Measurements from ENCODE around the gene AP3D1. TPM values are rescaled to one million over a fixed set of nuclear protein-coding genes. Genes with fewer than 3 reads are reported as not detected.

Gene AP3D1
- total and polyA plus RNA-seq, 2 donors (not counting 3 experiments of a cell fraction or from before 2014, with no cell fraction given), result 130 to 137 TPM

DNA sequence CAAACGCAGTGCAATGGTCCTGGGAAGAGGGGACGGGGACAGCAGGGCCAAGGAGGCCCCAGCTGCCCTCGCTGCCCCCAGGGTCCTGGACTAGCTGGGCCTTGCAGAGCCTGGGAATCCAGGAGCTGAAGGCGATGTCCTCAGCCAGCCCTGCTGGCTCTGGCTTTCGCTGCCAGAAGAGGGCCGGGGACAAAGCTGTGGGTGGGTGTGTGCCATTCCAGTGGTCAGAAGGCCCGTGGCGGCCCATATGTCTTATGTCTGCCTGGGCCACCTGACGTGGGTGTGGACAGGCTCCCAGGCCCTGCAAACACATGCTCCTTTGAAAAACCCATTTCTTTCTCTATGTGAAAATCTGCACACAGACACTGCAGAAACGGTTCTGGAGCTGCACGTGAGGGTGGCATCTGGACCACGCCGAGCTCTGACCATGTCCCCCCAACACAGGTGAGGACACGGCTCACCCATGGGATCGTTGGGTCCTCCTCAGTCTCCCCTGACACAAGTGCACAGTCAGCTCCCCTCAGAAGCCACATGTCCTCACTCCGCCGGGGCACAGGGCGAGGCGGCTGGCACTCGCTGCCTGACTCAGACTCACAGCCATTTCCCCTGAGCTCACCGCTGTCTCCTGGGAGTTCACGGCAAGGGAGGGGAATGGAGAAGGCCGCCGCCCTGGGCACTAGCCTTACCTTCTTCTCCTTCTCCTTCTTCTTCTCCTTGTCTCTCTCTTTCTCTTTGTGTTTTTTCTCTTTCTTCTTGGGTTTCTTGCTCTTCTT, 37.7 kb downstream of the AP3D1 start:
- CTCF ChIA-PET, result interaction anchor here (0.8 kb wide), 1 partner anchor 10 kb away, joined by 3 read pairs; no protein-coding TSS in a partner anchor
- no peak overlapping the region for H3K27ac ChIP-seq (ENCODE audit: insufficient read depth, low read depth, low read length)

More for the DNA sequence above, 37.7 kb downstream of the AP3D1 start:
- TF ChIP-seq FOS (IDR thresholded peaks at IDR 0.05; ENCODE audit: borderline replicate concordance, insufficient read depth, low read length), result no peak
- no peak for TF ChIP-seq CTCF (IDR thresholded peaks at IDR 0.05; ENCODE audit: extremely low read depth in 1 of 2, insufficient read depth in 1 of 2, low read depth in 1 of 2, low read length in 2 of 2)
- TF ChIP-seq EZH2 (IDR thresholded peaks at IDR 0.05; ENCODE audit: borderline replicate concordance, low read depth, low read length, severe bottlenecking), result no peak
- TF ChIP-seq, protein P1, sequence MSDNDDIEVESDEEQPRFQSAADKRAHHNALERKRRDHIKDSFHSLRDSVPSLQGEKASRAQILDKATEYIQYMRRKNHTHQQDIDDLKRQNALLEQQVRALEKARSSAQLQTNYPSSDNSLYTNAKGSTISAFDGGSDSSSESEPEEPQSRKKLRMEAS (IDR thresholded peaks at IDR 0.05; ENCODE audit: insufficient read depth, insufficient read length), result no peak
- TF ChIP-seq JUN (IDR thresholded peaks at IDR 0.05; ENCODE audit: borderline replicate concordance, insufficient read depth, insufficient read length, low read depth), result no peak
- TF ChIP-seq GATA2 (IDR thresholded peaks at IDR 0.05; ENCODE audit: insufficient read depth, insufficient read length, low read depth, low read length), result no peak
- no peak for TF ChIP-seq MYC (IDR thresholded peaks at IDR 0.05; ENCODE audit: low read depth, low read length)
- TF ChIP-seq POLR2A (IDR thresholded peaks at IDR 0.05; ENCODE audit: low read depth, low read length), result no peak
- no peak for TF ChIP-seq POLR2AphosphoS5 (IDR thresholded peaks at IDR 0.05; ENCODE audit: insufficient read depth, low read depth, low read length)
- no peak overlapping the region for H3K4me3 ChIP-seq (replicated peaks in 1 of 3; ENCODE audit: insufficient read depth in 1 of 3, low read depth in 1 of 3, low read length in 3 of 3)
- intact Hi-C loops (cut with micrococcal nuclease), result no loop called here
- DNase-seq (ENCODE audit: low read depth, low spot score), result no peak
- no peaks in the 10 kb centered on the region for H3K4me1 ChIP-seq (ENCODE audit: control insufficient read depth, extremely low read depth, insufficient read depth, low read length)
- H2AFZ ChIP-seq (ENCODE audit: low read depth, low read length), result no peak overlapping the region
- POLR2A ChIA-PET, result no interaction called here
- peaks cover 25 to 90% of the 10 kb centered on the region in 2 experiments for H3K36me3 ChIP-seq (ENCODE audit: control insufficient read depth in 2 of 2, extremely low read depth in 1 of 2, insufficient read depth in 2 of 2, low read length in 2 of 2)
- no peak overlapping the region for H3K4me2 ChIP-seq (ENCODE audit: insufficient read depth, low read length)
- FAIRE-seq, result no peak
- no peaks in the 10 kb centered on the region for H3K9me1 ChIP-seq (replicated peaks; ENCODE audit: control insufficient read depth, extremely low read depth, insufficient read depth, low read length)
- no peaks in the 10 kb centered on the region for H3K9me3 ChIP-seq (replicated peaks; ENCODE audit: control insufficient read depth, insufficient read depth, low read length)
- H3K9ac ChIP-seq (replicated peaks; ENCODE audit: extremely low read depth, insufficient read depth, low read length), result no peak overlapping the region
- H4K20me1 ChIP-seq (replicated peaks; ENCODE audit: control insufficient read depth, extremely low read depth, insufficient read depth, low read length), result no peaks in the 10 kb centered on the region
- dilution Hi-C loops (cut with MboI; ENCODE audit: extremely low pct_ligation_motif_present, low sequenced_read_pairs), result no loop called here
- H3K27me3 ChIP-seq (ENCODE audit: control insufficient read depth in 2 of 2, insufficient read depth in 2 of 2, low read length in 2 of 2), result no peaks in the 10 kb centered on the region
- H3K79me2 ChIP-seq (ENCODE audit: control insufficient read depth, insufficient read depth, low read length), result no peaks in the 10 kb centered on the region
- no TSS peak for BruUV-seq (replicated peaks)

Data from endothelial cell of umbilical vein (primary cell).